ENCODE results near the gene CASKIN2. TPM values are rescaled to one million over a fixed set of nuclear protein-coding genes. Genes with fewer than 3 reads are reported as not detected.

CASKIN2 gene
- total RNA-seq, 1 experiment from 2014 or later, result 25.4 TPM

DNA sequence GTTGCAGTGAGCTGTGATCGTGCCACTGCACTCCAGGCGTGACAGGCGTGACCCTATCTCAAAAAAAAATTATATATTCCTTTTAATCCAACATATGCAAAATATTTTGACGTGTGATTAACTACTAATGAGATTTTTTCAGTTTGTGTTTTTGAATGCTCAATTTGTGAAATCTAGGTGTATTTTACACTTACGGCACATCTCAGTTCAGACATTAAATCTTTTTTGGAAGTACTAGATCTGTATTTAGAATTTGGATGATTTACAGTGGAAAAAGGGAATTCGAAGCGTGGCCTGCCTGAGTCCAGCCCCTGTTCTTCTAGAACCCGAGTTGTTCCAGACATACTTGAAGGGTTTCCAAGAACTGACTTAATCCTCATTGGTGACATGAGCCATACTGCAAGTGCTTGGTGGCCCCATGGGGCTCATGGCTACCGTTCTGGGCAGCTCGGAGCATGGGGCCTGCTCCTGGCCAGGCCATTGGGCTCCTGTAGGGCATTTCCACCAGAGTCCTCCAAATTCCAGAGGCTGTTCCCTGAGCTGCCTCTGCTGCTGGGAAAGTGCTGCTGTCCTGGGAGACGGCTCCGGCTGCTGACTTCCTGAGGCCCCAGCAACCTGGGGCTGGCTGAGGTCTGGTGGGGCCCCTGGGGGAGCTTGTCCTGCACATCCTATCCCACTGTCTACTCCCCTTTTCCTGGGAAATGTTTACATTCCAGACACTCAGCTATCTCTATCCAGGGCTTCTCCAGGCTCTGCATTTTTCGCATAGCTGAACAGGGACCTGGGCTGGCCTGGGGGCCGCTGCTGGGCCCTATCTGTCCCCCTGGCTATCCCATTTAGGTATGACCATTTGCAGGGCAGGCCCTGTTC lies 37.3 kb upstream of the CASKIN2 start:
- no peak for DNase-seq
- Histone ChIP-seq H4K20me1 (ENCODE audit: insufficient read depth) (no peaks in the 10 kb centered on the region), H3K4me3 (no peak overlapping the region), H3K36me3 (ENCODE audit: low read depth) (no peaks in the 10 kb centered on the region), H3K9me3 (ENCODE audit: insufficient read depth, low read depth) (no peaks in the 10 kb centered on the region), H2AFZ (no peak overlapping the region), H3K27me3 (ENCODE audit: insufficient read depth, low read depth) (no peaks in the 10 kb centered on the region), H3F3A (ENCODE audit: insufficient read depth, low read depth) (peaks cover 50% of the 10 kb centered on the region), H3K79me2 (ENCODE audit: low read depth) (peaks cover 13% of the 10 kb centered on the region; the same call in 1 of the 2 replicates), H3K9me2 (ENCODE audit: insufficient read depth) (no peaks in the 10 kb centered on the region), H3K27ac (no peak overlapping the region), H3K4me1 (replicated peaks; ENCODE audit: insufficient read depth) (peaks cover 45% of the 10 kb centered on the region), H3K4me2 (no peak overlapping the region)
- no TSS peak for BruUV-seq (replicated peaks)
- POLR2A ChIA-PET (ENCODE audit: unreplicated experiment), result no interaction called here
- TF ChIP-seq EZH2 (IDR thresholded peaks at IDR 0.05; ENCODE audit: low read depth), result no peak
- TF ChIP-seq, protein P1, sequence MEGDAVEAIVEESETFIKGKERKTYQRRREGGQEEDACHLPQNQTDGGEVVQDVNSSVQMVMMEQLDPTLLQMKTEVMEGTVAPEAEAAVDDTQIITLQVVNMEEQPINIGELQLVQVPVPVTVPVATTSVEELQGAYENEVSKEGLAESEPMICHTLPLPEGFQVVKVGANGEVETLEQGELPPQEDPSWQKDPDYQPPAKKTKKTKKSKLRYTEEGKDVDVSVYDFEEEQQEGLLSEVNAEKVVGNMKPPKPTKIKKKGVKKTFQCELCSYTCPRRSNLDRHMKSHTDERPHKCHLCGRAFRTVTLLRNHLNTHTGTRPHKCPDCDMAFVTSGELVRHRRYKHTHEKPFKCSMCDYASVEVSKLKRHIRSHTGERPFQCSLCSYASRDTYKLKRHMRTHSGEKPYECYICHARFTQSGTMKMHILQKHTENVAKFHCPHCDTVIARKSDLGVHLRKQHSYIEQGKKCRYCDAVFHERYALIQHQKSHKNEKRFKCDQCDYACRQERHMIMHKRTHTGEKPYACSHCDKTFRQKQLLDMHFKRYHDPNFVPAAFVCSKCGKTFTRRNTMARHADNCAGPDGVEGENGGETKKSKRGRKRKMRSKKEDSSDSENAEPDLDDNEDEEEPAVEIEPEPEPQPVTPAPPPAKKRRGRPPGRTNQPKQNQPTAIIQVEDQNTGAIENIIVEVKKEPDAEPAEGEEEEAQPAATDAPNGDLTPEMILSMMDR (conservative IDR thresholded peaks at IDR 0.05), result no peak
- intact Hi-C loops (cut with micrococcal nuclease; ENCODE audit: unreplicated experiment), result no loop called here
- CTCF ChIA-PET, result interaction anchor here (0.6 kb wide), 2 partner anchors 27 to 58 kb away, joined by 7 read pairs; partner anchors contain the start of gene LLGL2

DNA sequence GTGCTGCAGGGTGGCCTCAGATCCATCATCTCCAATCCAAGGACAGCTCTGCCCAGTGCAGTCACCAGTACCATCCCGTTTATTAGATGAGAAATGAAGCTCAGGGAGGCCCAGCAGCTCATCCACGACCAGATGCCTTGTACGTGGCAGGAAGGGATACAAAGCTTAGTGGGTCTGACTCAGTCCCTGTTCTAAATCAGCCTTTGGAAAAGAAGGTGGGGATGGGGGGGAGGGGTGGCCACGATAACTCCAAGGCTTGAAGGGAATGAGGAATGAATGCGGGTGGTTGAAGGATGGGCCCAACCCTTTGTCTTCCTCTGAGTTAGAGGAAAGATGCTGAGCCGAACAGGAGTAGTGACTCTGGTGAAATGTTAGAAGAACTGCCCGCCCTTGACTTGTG lies 35.9 kb upstream of the CASKIN2 start:
- no peak for TF ChIP-seq EZH2 (IDR thresholded peaks at IDR 0.05; ENCODE audit: low read depth)
- TF ChIP-seq, protein P1 (conservative IDR thresholded peaks at IDR 0.05), result no peak
- Histone ChIP-seq H3K27me3 (ENCODE audit: insufficient read depth, low read depth) (no peaks in the 10 kb centered on the region), H3F3A (ENCODE audit: insufficient read depth, low read depth) (peaks cover 45% of the 10 kb centered on the region), H3K4me3 (no peak overlapping the region), H3K27ac (peak overlapping the region; percentile 94), H3K4me2 (peak overlapping the region; percentile 80; the same call in 1 of the 2 replicates), H3K4me1 (replicated peaks; ENCODE audit: insufficient read depth) (peaks cover 33% of the 10 kb centered on the region), H4K20me1 (ENCODE audit: insufficient read depth) (no peaks in the 10 kb centered on the region), H3K79me2 (ENCODE audit: low read depth) (peaks cover 9% of the 10 kb centered on the region; the same call in 1 of the 2 replicates), H2AFZ (no peak overlapping the region), H3K36me3 (ENCODE audit: low read depth) (no peaks in the 10 kb centered on the region), H3K9me3 (ENCODE audit: insufficient read depth, low read depth) (no peaks in the 10 kb centered on the region), H3K9me2 (ENCODE audit: insufficient read depth) (no peaks in the 10 kb centered on the region)
- intact Hi-C loops (cut with micrococcal nuclease; ENCODE audit: unreplicated experiment), result no loop called here
- ChIA-PET CTCF (interaction anchor here (0.6 to 0.7 kb wide), 2 partner anchors 57 to 124 kb away, joined by 4 to 20 read pairs; no protein-coding TSS in a partner anchor), POLR2A (ENCODE audit: unreplicated experiment) (no interaction called here)
- DNase-seq, result no peak
- no TSS peak for BruUV-seq (replicated peaks)

DNA sequence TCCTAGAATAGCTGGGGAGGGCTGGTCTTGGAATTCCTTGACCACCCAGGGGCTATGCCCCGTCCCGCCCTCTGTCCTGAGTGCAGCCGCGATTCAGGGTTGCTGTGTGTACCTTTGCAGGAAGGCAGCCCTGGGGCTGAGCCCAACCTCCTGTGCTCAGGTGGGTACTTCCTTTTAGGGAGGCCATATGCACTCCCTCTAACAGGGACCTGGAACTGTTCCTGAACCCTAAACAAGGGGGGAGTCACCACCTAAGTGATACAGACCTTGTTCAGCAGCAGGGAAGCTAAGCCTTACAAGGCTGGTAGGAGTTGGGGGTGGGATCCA lies 34.8 kb upstream of the CASKIN2 start:
- H3K27me3 ChIP-seq (ENCODE audit: insufficient read depth, low read depth), result no peaks in the 10 kb centered on the region
- no peak for TF ChIP-seq EZH2 (IDR thresholded peaks at IDR 0.05; ENCODE audit: low read depth)
- TF ChIP-seq, protein P1 (conservative IDR thresholded peaks at IDR 0.05), result peak; percentile 3; the same call in 1 of the 2 replicates
- BruUV-seq (replicated peaks), result no TSS peak
- intact Hi-C loops (cut with micrococcal nuclease; ENCODE audit: unreplicated experiment), result no loop called here
- H4K20me1 ChIP-seq (ENCODE audit: insufficient read depth), result no peaks in the 10 kb centered on the region
- peak overlapping the region; percentile 51; the same call in 1 of the 2 replicates for H3K4me3 ChIP-seq
- peak overlapping the region; percentile 80 for H3K4me2 ChIP-seq
- H3K79me2 ChIP-seq (ENCODE audit: low read depth), result peaks cover 8% of the 10 kb centered on the region; the same call in 1 of the 2 replicates
- no peaks in the 10 kb centered on the region for H3K36me3 ChIP-seq (ENCODE audit: low read depth)
- CTCF ChIA-PET, result interaction anchor here (0.6 kb wide), 2 partner anchors 74 to 231 kb away, joined by 4 to 5 read pairs; no protein-coding TSS in a partner anchor
- H3F3A ChIP-seq (ENCODE audit: insufficient read depth, low read depth), result peaks cover 44% of the 10 kb centered on the region
- peaks cover 31% of the 10 kb centered on the region for H3K4me1 ChIP-seq (replicated peaks; ENCODE audit: insufficient read depth)
- POLR2A ChIA-PET (ENCODE audit: unreplicated experiment), result interaction anchor here (0.6 to 1.8 kb wide), 4 partner anchors 19 to 133 kb away, joined by 3 to 35 read pairs (median 21); partner anchors contain the start of gene LLGL2
- peak overlapping the region; percentile 94 for H3K27ac ChIP-seq
- no peaks in the 10 kb centered on the region for H3K9me3 ChIP-seq (ENCODE audit: insufficient read depth, low read depth)
- DNase-seq, result no peak
- no peaks in the 10 kb centered on the region for H3K9me2 ChIP-seq (ENCODE audit: insufficient read depth)
- H2AFZ ChIP-seq, result peak overlapping the region; percentile 46
